ENCODE data around the gene CTTNBP2. TPM values are rescaled to one million over a fixed set of nuclear protein-coding genes. Genes with fewer than 3 reads are reported as not detected.
A peak's percentile ranks its signal among the peaks of the same experiment; 100 is the strongest.

CTTNBP2 gene
- polyA plus RNA-seq, 1 donor from 2014 or later = not detected

GRCh38 chr7:117876761-117877160 lies 3.5 kb upstream of the CTTNBP2 start:
- H3K27me3 Mint-ChIP-seq = peaks cover 28% of the 10 kb centered on the region
- no peak overlapping the region for H3K4me3 Mint-ChIP-seq
- H3K27ac Mint-ChIP-seq = no peak overlapping the region

GRCh38 chr7:117875566-117875965 lies 2.3 kb upstream of the CTTNBP2 start:
- H3K4me1 Mint-ChIP-seq = peaks cover 0 to 7% (median 3%) of the 10 kb centered on the region in 3 donors
- H3K36me3 Mint-ChIP-seq = no peaks in the 10 kb centered on the region
- no peak overlapping the region for H3K27ac Mint-ChIP-seq
- peak overlapping the region in 1 of 4 donors; percentile 30 for H3K4me3 Mint-ChIP-seq
- peaks cover 0 to 6% (median 1%) of the 10 kb centered on the region in 3 donors for H3K9me3 Mint-ChIP-seq
- peaks cover 31% of the 10 kb centered on the region for H3K27me3 Mint-ChIP-seq

More at GRCh38 chr7:117876761-117877160, 3.5 kb upstream of the CTTNBP2 start:
- Mint-ChIP-seq H3K4me1 (peaks cover 0 to 7% (median 3%) of the 10 kb centered on the region in 3 donors), H3K9me3 (peaks cover 0 to 6% (median 1%) of the 10 kb centered on the region in 3 donors), H3K36me3 (no peaks in the 10 kb centered on the region)

GRCh38 chr7:117874191-117874700 lies 1.0 kb upstream of the CTTNBP2 start:
- H3K27ac Mint-ChIP-seq = no peak overlapping the region
- peak overlapping the region in 1 of 4 donors; percentile 19 for H3K4me3 Mint-ChIP-seq
- peaks cover 29% of the 10 kb centered on the region for H3K27me3 Mint-ChIP-seq
- H3K36me3 Mint-ChIP-seq = no peaks in the 10 kb centered on the region
- H3K9me3 Mint-ChIP-seq = peaks cover 0 to 6% (median 1%) of the 10 kb centered on the region in 3 donors
- H3K4me1 Mint-ChIP-seq = peaks cover 0 to 7% (median 3%) of the 10 kb centered on the region in 3 donors

- H3K4me1 Mint-ChIP-seq = peaks cover 0 to 7% (median 3%) of the 10 kb centered on the region in 3 donors
- peak overlapping the region in 1 of 3 donors; percentile 86 for H3K27ac Mint-ChIP-seq
- H3K36me3 Mint-ChIP-seq = no peaks in the 10 kb centered on the region
- peaks cover 0 to 6% (median 0%) of the 10 kb centered on the region in 3 donors for H3K9me3 Mint-ChIP-seq
- peak overlapping the region in 2 of 4 donors; percentile 60 to 84 for H3K4me3 Mint-ChIP-seq
- H3K27me3 Mint-ChIP-seq = peaks cover 30% of the 10 kb centered on the region
Observed at GRCh38 chr7:117872561-117873309, 506 bp downstream of the CTTNBP2 start.

- peaks cover 0 to 7% (median 3%) of the 10 kb centered on the region in 3 donors for H3K4me1 Mint-ChIP-seq
- no peaks in the 10 kb centered on the region for H3K36me3 Mint-ChIP-seq
- peak overlapping the region in 1 of 3 donors; percentile 86 for H3K27ac Mint-ChIP-seq
- H3K9me3 Mint-ChIP-seq = peaks cover 0 to 6% (median 0%) of the 10 kb centered on the region in 3 donors
- H3K4me3 Mint-ChIP-seq = peak overlapping the region in 1 of 4 donors; percentile 84
- H3K27me3 Mint-ChIP-seq = peaks cover 30% of the 10 kb centered on the region
Observed at GRCh38 chr7:117871778-117872538, 1.3 kb downstream of the CTTNBP2 start.

- no peaks in the 10 kb centered on the region for H3K36me3 Mint-ChIP-seq
- H3K27me3 Mint-ChIP-seq = peaks cover 30% of the 10 kb centered on the region
- peaks cover 0 to 7% (median 3%) of the 10 kb centered on the region in 3 donors for H3K4me1 Mint-ChIP-seq
- peaks cover 0 to 6% (median 0%) of the 10 kb centered on the region in 3 donors for H3K9me3 Mint-ChIP-seq
- peak overlapping the region in 1 of 3 donors; percentile 67 for H3K27ac Mint-ChIP-seq
- H3K4me3 Mint-ChIP-seq = no peak overlapping the region
Observed at GRCh38 chr7:117871401-117871777, 1.9 kb downstream of the CTTNBP2 start.

GRCh38 chr7:117870448-117871130 lies 2.7 kb downstream of the CTTNBP2 start:
- Mint-ChIP-seq H3K36me3 (no peaks in the 10 kb centered on the region), H3K4me3 (no peak overlapping the region), H3K9me3 (peaks cover 0 to 3% (median 0%) of the 10 kb centered on the region in 3 donors), H3K27me3 (peaks cover 29% of the 10 kb centered on the region), H3K4me1 (peaks cover 0 to 7% (median 3%) of the 10 kb centered on the region in 3 donors), H3K27ac (no peak overlapping the region)

- Mint-ChIP-seq H3K36me3 (no peaks in the 10 kb centered on the region), H3K4me1 (peaks cover 0 to 7% (median 3%) of the 10 kb centered on the region in 3 donors), H3K4me3 (no peak overlapping the region), H3K27me3 (peaks cover 23% of the 10 kb centered on the region), H3K27ac (no peak overlapping the region), H3K9me3 (peaks cover 0 to 1% (median 0%) of the 10 kb centered on the region in 3 donors)
Observed at GRCh38 chr7:117869374-117869773, 3.9 kb downstream of the CTTNBP2 start.

- peaks cover 4% of the 10 kb centered on the region for H3K27me3 Mint-ChIP-seq
- H3K9me3 Mint-ChIP-seq = no peaks in the 10 kb centered on the region
- H3K36me3 Mint-ChIP-seq = peaks cover 3% of the 10 kb centered on the region
- H3K4me3 Mint-ChIP-seq = peak overlapping the region in 1 of 4 donors; percentile 22
- peak overlapping the region in 1 of 3 donors; percentile 69 for H3K27ac Mint-ChIP-seq
- H3K4me1 Mint-ChIP-seq = no peaks in the 10 kb centered on the region
Observed at GRCh38 chr7:117863618-117864017, 9.6 kb downstream of the CTTNBP2 start.

- H3K36me3 Mint-ChIP-seq = peaks cover 3% of the 10 kb centered on the region
- no peaks in the 10 kb centered on the region for H3K4me1 Mint-ChIP-seq
- H3K9me3 Mint-ChIP-seq = no peaks in the 10 kb centered on the region
Observed at GRCh38 chr7:117862378-117862777, 10.9 kb downstream of the CTTNBP2 start.

GRCh38 chr7:117859246-117859812 lies 13.9 kb downstream of the CTTNBP2 start:
- Mint-ChIP-seq H3K4me1 (no peaks in the 10 kb centered on the region), H3K9me3 (peaks cover 0 to 2% (median 0%) of the 10 kb centered on the region in 3 donors), H3K4me3 (no peak overlapping the region), H3K27ac (no peak overlapping the region), H3K36me3 (peaks cover 3% of the 10 kb centered on the region), H3K27me3 (peaks cover 6% of the 10 kb centered on the region)

More at GRCh38 chr7:117862378-117862777, 10.9 kb downstream of the CTTNBP2 start:
- no peak overlapping the region for H3K27ac Mint-ChIP-seq
- no peak overlapping the region for H3K4me3 Mint-ChIP-seq
- H3K27me3 Mint-ChIP-seq = peaks cover 4% of the 10 kb centered on the region

- no peaks in the 10 kb centered on the region for H3K4me1 Mint-ChIP-seq
- H3K27me3 Mint-ChIP-seq = peaks cover 6% of the 10 kb centered on the region
- H3K9me3 Mint-ChIP-seq = peaks cover 0 to 2% (median 0%) of the 10 kb centered on the region in 3 donors
- H3K4me3 Mint-ChIP-seq = no peak overlapping the region
- peaks cover 3% of the 10 kb centered on the region for H3K36me3 Mint-ChIP-seq
- no peak overlapping the region for H3K27ac Mint-ChIP-seq
Observed at GRCh38 chr7:117858712-117859111, 14.5 kb downstream of the CTTNBP2 start.

GRCh38 chr7:117857718-117858117 lies 15.5 kb downstream of the CTTNBP2 start:
- Mint-ChIP-seq H3K4me3 (no peak overlapping the region), H3K27ac (no peak overlapping the region), H3K9me3 (peaks cover 0 to 2% (median 0%) of the 10 kb centered on the region in 3 donors), H3K36me3 (peaks cover 3% of the 10 kb centered on the region), H3K4me1 (no peaks in the 10 kb centered on the region), H3K27me3 (peaks cover 3% of the 10 kb centered on the region)

GRCh38 chr7:117856196-117856595 lies 17.0 kb downstream of the CTTNBP2 start:
- Mint-ChIP-seq H3K4me3 (no peak overlapping the region), H3K27ac (no peak overlapping the region), H3K36me3 (peaks cover 3% of the 10 kb centered on the region), H3K27me3 (peaks cover 2% of the 10 kb centered on the region), H3K9me3 (peaks cover 0 to 3% (median 2%) of the 10 kb centered on the region in 3 donors), H3K4me1 (no peaks in the 10 kb centered on the region)
